HG02884 (cell line): Measurements from ENCODE around the gene CUX1.

Experiments
- ATAC-seq: cut with Tn5 transposase; IDR thresholded peaks from one replicate; pipeline ENCODE4 v1.9.1; 2021; ENCODE audit warnings: mild to moderate bottlenecking, moderate library complexity; ENCODE audit not compliant: unreplicated experiment

The CUX1 gene

DNA sequence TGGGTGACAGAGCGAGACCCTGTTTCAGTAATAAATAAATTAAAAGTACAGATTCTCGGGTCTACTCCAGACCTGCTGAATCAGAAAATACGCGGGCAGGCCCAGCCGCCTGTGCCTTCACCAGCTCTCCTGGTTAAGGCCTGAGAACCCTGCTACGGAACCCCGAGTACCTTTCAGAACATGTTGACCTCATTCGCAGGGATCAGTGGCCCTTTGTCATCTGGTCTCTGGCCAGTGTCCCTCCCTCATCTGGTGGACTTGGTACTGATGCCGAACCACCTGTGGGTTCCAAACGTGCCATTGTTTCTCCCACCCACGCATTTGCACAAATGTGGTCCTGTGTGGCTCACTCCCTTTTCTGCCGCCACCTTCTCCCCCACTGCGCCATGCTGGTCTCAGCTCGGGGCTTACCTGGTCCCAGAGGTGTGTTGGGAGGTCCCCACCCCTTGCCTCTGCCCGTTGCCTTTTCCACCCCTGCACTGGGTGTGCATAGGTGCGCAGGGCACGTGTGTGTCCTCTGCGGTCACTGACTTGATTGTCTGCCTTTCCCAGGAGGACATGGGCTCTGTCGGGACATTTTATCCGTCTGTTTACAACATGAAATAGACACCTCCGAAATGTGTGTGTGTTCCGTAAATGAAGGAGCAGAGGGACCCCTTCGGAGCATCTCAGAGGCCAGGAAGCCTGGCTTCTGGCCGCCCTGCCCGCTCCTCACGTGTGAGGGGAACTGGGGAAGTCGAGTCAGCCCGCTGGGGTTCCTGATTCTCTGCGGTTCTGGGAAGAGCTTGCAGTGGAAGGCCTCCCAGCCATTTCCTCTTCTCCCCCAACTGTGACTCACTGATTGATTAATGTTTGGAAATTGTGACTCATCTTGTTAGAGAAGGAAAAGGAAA, 135.2 kb downstream of the CUX1 start:
- ATAC-seq, result no peak

DNA sequence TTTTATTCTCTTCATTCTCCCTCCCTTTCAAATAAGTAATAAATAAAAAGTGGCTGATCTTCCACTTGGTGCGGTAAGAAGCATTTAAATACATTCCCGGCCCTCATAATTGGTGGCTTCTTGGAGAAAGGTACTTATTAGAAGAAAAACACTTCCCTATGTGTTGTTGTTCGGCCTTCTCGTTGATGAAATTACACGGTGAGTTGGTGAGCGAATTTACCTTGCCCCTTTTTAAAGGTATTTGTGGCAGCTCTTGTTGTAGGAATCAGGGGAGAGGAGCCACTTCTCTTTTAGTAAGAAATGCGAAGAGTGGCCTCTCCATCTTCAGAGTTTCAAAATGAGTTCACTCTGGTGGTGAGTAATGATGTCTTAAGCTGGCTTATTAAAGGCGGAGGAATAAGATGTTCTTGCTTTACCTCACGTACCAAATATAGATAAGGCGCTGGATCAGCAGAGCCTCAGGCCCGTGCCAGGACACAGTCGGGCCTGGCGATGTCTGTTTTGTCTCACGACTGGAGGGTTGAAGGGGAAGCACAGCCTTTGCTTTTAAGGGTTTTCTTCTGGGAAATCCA, 135.9 kb downstream of the CUX1 start:
- ATAC-seq, result no peak

DNA sequence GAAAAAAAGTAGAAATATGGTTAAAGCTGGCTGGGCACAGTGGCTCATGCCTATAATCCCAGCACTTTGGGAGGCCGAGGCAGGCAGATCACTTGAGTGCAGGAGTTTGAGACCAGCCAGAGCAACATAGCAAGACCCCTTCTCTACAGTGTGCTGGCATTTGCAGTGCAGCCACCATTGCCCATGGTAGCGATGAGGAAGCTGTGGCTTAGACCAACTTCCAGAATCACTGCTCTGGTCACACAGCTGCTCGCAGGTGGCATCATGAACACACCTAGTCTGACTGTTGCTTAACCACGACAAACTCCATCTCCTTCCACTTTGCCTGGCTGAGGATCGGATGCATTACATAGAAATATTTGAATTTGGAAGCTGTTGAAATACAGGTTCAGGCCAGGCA, 137.1 kb downstream of the CUX1 start:
- ATAC-seq, result no peak

DNA sequence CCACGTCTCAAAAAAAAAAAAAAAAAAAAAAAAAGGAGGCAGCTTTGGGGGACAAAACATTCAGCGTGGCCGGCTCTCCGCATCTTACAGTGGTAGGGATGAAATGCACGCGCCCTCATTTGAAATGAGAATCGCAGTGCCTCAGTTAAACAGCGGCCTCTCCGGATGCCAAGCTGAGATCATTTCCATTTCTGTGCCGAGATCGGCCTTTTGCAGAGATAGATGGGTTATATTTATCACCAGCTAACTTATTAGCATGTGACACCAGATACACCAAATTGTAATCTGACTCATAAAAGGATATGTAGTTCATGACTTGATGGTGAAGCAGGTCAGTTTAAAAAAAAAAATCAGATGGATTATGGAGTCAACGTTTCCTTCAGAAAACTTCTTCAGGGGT, 138.7 kb downstream of the CUX1 start:
- no peak for ATAC-seq

DNA sequence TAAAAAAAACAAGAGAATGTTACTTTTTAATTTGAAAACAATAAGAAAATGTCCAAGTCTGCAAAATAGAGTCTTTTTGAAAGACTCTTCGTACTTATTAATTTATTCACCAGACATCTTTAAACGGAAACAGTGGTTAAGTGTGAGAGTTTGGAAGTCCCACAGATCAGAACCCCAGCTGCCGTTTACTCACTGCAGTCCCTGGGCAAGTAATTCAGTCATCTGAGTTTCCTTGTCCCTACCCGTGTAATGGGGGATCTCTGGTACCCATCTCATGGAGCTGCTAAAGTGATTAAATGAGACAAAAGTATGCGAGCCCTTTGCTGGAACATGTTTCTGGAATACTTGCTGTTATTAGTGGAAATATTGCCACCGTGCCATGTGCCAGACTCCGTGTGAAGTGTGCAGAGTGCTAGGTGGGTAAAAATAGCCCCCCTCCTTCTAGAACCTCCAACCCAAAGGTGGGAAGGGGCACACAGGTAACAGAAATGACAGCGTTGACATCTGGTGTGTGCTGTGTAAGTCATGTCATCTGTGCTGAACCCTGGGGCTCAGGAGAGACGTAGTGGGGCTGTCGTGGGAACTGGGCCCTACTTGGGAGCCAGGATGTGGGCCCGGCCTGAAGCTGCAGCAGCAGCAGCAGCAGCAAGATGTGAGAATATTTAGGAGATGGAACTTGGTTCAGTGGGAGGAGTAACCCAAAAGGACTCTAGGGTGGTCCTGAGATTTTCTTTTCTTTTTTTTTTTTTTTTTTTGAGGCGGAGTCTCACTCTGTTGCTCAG, 140.5 kb downstream of the CUX1 start:
- ATAC-seq, result no peak

DNA sequence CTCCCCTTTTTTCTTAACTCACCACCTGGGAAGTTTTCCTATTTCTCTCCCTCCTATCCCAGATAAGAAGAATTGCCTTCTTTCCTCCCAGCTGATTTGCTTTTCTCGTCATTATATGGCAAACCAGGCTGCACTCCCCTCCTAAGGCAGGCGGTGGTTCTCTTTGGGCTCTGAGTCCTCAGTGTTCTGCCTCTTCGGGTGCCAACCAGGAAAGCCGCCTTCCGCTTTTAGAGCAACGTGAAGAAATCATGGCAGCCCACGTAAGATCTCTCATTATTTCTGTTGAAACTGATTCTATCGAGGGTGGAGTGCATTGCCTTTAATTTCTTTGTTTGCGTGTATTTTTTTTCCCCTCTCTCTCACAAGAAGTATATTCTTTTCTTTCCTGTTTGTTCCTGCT, 141.9 kb downstream of the CUX1 start:
- no peak for ATAC-seq

DNA sequence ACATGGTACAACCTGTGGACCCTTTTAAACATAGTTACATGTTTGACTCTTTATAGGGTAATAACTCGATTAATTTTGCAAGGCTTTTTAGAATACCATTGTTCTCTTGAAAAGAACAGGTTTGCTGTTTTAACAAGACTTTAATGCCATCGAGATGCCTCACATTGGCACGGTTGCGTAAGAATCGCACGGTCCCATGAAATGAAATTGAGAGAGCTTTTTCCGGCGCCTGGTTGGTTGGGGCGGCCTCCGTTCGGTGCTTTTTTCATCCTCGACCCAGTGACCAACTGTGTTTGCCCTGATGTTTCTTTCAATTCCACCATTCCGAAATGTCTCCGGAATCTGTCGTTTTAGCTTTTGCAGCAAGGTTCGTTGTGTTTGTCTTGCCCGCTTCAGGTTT, 142.4 kb downstream of the CUX1 start:
- ATAC-seq, result no peak

DNA sequence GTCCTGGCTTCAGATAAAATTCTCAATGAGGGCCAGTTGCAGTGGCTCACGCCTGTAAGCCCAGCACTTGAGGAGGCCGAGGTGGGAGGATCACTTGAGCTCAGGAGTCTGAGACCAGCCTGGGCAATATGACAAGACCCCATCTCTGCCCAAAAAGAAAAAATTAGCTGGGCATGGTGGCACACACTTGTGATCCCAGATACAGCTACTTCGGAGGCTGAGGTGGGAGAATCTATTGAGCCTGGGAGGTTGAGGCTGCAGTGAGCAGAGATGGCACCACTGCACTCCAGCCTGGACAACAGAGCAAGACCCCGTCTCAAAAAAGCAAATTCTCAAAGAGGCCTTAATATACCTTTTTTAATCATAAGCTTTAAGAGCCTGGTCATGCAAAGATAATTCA, 142.9 kb downstream of the CUX1 start:
- no peak for ATAC-seq

DNA sequence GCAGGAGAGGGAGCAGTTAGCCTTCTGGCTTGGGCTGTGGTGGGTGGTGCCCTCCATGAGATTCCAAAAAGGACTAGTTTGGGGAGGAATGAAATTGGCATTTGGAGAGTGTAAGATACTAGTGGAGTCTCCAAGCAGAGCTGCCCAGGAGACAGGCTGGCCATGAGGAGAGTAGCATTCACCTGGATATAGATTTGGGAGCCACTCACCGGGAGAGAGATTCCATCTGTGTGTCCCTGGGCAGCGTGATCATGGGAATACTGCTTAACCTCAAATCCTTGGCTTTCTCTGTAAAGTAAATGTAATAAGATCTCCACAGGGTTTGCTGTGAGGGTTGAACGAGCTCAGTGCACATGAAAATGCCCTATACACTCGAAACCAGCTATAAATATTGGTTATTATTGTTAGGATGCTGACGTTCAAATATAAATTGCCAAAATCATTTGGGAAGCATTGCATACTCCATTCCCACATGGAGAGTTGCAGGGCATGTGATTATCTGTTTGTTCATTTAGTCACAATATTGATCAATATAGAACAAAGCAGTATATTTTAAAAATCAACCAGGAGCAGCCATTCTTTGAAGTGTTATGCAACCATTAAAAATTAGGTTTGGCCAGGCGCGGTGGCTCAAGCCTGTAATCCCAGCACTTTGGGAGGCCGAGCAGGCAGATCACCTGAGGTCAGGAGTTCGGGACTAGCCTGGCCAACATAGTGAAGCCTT, 143.7 kb downstream of the CUX1 start:
- no peak for ATAC-seq

DNA sequence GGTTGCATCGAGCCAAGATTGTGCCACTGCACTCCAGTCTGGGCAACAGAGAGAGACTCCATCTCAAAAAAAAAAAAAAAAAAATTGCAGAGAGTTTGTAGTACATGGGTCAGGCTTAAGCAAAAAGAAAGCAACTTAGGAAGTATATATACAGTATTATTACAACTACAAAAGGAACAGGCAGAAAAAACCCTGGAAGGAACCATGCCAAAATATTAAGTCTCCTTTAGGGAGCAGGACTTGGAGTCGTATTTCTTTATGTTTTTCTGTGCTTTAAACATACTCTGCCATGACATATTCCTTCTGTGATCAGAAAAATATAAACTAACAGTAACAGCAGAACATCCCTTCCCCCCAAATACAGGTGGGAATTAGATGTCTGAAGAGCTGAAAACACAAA, 144.4 kb downstream of the CUX1 start:
- no peak for ATAC-seq

DNA sequence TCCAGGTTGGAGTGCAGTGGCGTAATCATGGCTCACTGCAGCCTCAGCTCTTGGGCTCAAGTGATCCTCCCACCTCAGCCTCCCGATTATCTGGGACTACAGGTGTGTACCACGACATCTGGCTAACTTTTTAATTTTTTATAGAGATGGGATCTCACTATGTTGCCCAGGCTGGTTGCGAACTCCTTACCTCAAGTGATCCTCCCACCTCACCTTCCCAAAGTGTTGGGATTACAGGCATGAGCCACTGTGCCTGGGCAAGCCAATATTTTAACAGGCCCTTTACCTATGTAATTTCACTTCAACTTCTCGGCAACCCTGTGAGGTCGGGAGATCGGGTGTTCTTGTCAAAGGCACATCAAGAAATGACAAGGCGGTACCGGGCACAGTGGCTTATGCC, 146.3 kb downstream of the CUX1 start:
- no peak for ATAC-seq

DNA sequence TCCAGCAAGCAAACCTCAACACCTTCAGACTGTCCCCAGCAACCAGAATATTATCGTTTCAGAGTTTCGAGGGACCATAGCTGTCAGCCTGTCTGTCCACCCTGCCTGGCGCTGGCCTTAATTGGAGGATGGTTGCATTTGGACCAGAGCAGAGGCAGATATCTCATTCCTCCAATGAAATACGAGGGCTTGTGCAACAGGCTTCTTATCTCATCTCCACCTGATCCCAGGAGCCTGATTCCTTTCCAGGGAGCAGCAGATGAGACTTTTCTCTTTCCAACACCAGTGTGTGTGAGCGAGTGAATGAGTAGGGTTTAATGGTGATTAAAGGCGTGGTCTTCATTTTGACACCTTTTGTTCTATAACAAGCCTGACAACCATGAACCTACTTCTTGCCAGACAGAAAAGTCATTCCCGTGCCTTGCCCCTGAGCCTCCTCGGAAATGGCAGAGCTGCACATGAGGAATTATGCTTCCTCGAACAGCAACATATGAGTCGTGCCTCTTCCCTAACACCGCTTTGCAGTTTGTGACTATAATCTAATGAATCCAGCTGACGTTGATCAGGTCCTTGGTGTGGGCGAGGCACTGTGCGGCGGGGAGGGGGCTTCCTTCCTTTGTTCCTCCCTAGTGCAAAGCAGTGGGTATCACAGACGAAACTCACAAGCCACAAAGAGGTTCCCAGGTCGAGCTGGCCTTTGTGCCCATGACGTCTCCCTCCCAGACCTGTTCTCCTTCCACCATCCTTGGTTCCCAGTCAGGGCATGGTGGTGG, 147.4 kb downstream of the CUX1 start:
- ATAC-seq, result no peak

DNA sequence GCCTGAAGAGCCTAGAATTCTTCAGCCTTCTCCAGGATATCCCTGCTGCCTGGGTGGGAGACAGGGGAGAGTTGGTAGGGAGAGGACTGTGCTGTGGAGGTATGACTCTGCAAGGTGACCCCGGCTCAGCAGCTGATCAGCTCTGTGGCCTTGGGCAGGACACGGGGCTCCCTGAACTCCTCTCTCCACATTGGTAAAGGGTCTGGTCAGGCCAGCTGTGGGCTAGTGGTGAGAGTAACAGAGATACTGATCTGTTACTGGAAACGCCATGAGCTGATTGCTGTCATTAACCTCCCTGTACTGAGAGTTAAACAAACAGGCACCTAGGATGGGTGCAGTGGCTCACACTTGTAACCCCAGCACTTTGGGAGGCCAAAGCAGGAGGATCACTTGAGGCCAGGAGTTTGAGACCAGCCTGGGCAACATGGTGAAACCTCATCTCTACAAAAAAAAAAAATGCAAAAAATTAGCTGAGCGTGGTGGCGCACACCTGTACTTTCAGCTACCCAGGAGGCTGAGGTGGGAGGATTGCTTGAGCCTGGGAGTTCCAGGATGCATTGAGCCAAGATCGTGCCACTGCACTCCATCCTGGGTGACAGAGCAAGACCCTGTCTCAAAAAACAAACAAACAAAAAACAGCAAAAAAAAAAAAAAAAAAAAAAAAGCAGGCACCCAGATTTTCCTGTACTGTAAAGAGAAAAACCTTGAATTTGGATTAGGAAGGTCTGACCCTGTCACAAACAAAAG, 151.5 kb downstream of the CUX1 start:
- no peak for ATAC-seq

DNA sequence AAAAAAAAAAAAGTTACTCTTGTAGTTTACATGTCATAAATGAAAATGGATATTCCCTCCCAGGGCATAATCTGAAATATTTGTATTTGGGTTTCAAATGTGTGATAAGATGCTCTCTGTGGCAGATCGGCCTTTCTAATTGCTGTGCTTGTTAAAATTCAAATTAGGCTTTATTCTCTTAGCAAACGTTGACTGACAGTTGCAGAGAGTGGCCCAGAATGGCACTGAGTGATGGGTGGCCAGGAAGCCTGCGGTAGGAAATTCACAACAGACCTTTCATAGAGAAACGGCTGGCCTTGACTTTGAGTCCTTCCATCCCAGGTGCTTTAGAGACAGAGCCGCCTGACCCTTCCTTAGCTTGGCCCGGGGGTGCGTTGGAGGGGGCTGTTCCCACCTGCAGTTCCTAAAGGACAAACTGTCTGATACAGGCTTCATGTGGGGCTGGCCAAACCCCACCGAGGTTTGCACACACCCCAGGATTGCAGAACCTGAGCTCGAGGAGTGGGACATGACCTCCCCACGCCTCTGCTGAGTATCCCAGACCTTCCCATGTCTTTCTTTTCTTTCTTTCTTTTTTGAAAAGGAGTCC, 152.7 kb downstream of the CUX1 start:
- no peak for ATAC-seq

DNA sequence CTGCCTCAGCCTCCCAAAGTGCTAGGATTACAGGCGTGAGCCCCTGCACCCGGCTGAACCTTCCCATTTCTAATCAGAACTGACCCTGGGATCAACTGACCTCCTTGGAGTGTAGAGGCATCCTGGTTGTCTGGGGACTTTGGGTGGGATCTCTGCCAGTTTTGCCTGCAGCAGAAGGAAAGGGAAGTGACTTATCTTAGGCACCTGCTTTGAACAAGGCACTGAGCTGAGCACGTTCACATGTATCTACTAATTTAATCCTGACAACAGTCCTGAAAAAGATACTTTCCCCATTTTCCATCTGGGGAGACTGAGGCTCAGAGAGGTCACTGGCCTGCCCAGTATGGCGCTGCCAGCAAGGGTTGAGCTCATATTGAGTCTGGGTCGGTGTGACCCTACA, 153.4 kb downstream of the CUX1 start:
- ATAC-seq, result no peak

DNA sequence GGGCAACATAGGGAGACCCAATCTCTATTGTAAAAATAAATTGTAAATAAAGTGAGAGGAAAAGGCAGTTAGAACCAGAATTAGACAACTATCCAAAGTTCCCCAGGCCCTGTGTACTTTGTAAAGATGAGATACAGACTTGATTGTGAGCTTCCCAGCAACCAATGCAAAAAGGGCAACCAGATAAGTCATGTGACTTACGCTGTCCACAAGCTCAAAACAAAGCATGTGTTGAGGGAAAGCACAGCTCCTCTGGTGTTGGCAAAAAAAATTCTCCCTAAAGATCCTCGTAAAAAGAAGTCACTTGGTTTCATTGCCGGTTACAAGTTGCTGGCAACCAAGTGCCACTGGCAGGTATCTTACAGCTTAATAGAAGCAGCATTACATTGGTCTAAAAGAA, 154.0 kb downstream of the CUX1 start:
- no peak for ATAC-seq

DNA sequence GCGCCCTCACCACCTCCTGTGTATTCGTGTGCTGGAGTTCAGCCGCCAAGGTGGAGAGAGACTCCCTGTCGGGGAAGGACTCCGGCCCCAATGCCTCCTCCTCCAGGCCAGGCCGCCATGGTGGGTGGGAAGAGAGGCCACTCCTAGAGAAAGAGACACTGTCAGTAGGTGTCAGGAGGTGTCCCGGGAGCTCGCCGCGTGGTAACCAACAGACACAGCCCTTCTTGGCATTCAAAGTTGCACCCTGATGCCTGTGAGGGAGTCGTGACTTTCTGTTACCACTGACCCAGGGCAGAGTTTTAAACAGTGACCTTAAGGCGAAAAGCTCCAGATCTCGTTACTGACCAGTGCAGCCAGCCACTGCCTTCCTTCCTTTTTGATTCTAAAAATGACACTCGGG, 155.2 kb downstream of the CUX1 start:
- ATAC-seq, result no peak

DNA sequence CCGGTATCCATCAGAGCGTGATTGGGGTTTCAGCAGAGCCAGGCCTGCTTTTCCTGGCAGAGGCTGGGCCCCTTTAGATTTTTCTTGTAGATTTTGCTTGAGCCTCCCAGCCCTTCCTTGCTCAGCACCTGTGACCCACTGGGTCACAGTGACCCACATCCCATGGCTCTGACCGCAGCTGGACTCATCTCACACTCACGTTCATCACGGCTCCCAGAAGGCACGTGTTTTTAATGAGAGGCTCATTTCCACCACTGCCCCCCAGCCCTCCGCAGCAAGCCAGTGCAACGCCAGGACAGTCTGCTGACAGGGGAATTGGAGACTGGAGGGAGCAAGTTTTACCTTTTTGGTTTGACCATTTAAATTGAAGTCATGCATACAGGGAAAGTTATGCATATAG, 155.7 kb downstream of the CUX1 start:
- ATAC-seq, result no peak

DNA sequence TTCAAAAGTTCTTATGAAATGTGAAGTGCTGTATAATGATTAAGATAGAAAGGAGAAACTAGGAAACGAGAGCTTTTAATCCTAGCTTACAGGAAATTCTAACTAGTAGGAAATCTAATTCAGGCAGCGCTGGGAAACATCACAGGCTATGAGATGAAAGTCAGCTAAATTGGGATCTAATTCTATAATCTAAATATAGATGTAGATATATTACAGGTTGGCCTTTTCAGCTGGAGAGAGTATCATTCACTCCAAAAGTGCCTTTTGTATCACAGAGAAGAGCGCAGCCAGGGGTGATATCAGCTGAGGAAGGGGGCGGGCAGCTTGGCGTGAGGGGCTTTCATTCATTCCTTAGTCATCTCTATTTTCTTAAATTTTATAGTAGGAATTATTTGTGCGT, 157.0 kb downstream of the CUX1 start:
- no peak for ATAC-seq
